NCI-H2196 (cell line): ENCODE data around the gene TMEM95.

Experiments used
- DNase-seq: peaks from one replicate; lab custom pipeline; 2025; ENCODE audit not compliant: unreplicated experiment; lab: John Stamatoyannopoulos, UW

The TMEM95 gene

GRCh38 chr17:7374353-7374752, 19.4 kb downstream of the TMEM95 start:
- DNase-seq: no peak

GRCh38 chr17:7379134-7379533, 24.2 kb downstream of the TMEM95 start:
- DNase-seq: no peak

GRCh38 chr17:7380321-7380720, 25.4 kb downstream of the TMEM95 start:
- DNase-seq: no peak

GRCh38 chr17:7380855-7381683, 26.1 kb downstream of the TMEM95 start, which contains the start of gene TNK1:
Gene TNK1 (plus strand): TSS chr17:7381089. CDS start chr17:7382927, 1,838 bp downstream.
- no peak for DNase-seq

- no peak for DNase-seq
These were observed 27.9 kb downstream of the TMEM95 start for GRCh38 chr17:7382901-7383300.

GRCh38 chr17:7383371-7383741, 28.4 kb downstream of the TMEM95 start:
- no peak for DNase-seq

GRCh38 chr17:7383742-7384488, 29.0 kb downstream of the TMEM95 start:
- DNase-seq: peak; percentile 56

- no peak for DNase-seq
These were observed 29.6 kb downstream of the TMEM95 start for GRCh38 chr17:7384489-7385081.

GRCh38 chr17:7388856-7389255, 33.9 kb downstream of the TMEM95 start:
- no peak for DNase-seq

GRCh38 chr17:7389924-7390910, 35.3 kb downstream of the TMEM95 start:
- DNase-seq: no peak

GRCh38 chr17:7391307-7391706, 36.4 kb downstream of the TMEM95 start:
- no peak for DNase-seq

- no peak for DNase-seq
These were observed 38.0 kb downstream of the TMEM95 start for GRCh38 chr17:7392696-7393612.

GRCh38 chr17:7393613-7394451, 38.9 kb downstream of the TMEM95 start:
- no peak for DNase-seq

- DNase-seq: peak; percentile 54
These were observed 39.7 kb downstream of the TMEM95 start, which contains the start of gene PLSCR3 for GRCh38 chr17:7394452-7395191. Gene PLSCR3 (minus strand): TSS chr17:7394525. CDS start chr17:7394110, 415 bp downstream.

GRCh38 chr17:7396147-7396546, 41.2 kb downstream of the TMEM95 start:
- DNase-seq: no peak

- DNase-seq: no peak
These were observed 43.7 kb downstream of the TMEM95 start for GRCh38 chr17:7398612-7399011.

GRCh38 chr17:7403043-7403726, 48.2 kb downstream of the TMEM95 start:
- DNase-seq: peak; percentile 26

- peak; percentile 55 for DNase-seq
These were observed 48.7 kb downstream of the TMEM95 start for GRCh38 chr17:7403727-7403976.
